RKO (cell line): Measurements from ENCODE around the gene INF2.
A peak's percentile ranks its signal among the peaks of the same experiment; 100 is the strongest.

Source experiments
- DNase-seq: peaks from one replicate; pipeline ENCODE4 v3.0.0-alpha.2; 2016; ENCODE audit warnings: low spot score

The INF2 gene

DNA sequence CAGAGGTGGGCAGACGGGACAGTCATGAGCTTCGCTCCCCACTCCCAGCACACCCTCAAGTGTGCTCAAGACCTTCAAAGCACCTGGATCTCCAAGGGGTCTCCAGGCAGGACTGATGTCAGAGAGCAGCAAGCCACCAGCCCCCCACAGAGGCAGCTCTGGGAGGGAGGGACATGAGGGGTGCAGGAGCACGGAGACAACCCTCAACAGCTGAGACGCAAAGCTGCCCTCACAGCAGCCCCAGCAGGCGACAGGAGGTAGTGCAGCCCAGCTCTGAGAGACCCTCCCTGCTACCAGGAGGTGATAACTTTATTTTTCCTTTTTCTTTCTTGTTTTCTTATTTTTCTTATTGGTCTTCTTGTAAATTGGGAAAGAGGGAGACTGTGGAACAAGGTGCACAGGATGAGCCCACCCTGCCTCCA is 81.4 kb downstream of the INF2 start:
- DNase-seq: peak; percentile 29

DNA sequence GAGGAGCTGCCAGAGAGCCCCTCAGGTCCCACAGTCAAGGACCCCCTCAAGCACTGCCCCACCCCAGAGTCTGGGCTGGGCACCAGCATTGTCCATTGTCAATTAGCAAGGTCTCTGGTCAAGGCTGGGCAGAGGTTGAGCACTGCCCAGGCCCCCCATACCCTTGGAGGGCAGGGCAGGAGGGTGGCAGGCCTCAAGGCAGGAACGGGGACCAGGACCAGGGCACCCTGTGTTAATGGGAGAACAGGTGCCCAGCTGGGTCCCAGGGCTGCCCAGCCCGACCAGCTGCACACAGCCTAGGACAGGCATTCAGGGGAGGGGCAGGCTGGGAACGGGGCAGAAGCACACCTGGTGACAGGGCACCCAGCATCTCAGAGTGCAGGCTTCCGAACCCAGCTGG is 82.0 kb downstream of the INF2 start:
- DNase-seq: no peak
